ENCODE measurements around the gene FBXO5. TPM values are rescaled to one million over a fixed set of nuclear protein-coding genes. Genes with fewer than 3 reads are reported as not detected.
"Not testable (repeated sequence)": the region's sequence is repeated elsewhere in the genome, so short reads cannot be mapped to it uniquely, and the experiment has no call there.

FBXO5 gene
- total RNA-seq, 1 donor: 6.5 TPM

GRCh38 chr6:153000243-153000642 is 17.4 kb upstream of the FBXO5 start:
- Histone ChIP-seq H3K4me1 (ENCODE audit: insufficient read depth, low read length) (peaks cover 9% of the 10 kb centered on the region), H3K79me2 (ENCODE audit: insufficient read depth, low read length) (peaks cover 76% of the 10 kb centered on the region), H3K4me3 (ENCODE audit: insufficient read depth, low read length) (no peak overlapping the region), H3K4me2 (ENCODE audit: insufficient read depth, low read length) (peak overlapping the region; percentile 46), H3K27me3 (ENCODE audit: insufficient read depth, low read length) (no peaks in the 10 kb centered on the region), H2AFZ (ENCODE audit: low read length) (no peak overlapping the region), H3K27ac (ENCODE audit: low read depth, low read length) (no peak overlapping the region), H3K9me3 (ENCODE audit: low read depth, low read length) (no peaks in the 10 kb centered on the region), H4K20me1 (ENCODE audit: insufficient read depth, low read length) (peaks cover 12% of the 10 kb centered on the region), H3K36me3 (ENCODE audit: insufficient read depth, low read length) (peaks cover 14% of the 10 kb centered on the region)
- no peak for DNase-seq (ENCODE audit: insufficient read length, low spot score, missing footprints)
- TF ChIP-seq, protein P1, sequence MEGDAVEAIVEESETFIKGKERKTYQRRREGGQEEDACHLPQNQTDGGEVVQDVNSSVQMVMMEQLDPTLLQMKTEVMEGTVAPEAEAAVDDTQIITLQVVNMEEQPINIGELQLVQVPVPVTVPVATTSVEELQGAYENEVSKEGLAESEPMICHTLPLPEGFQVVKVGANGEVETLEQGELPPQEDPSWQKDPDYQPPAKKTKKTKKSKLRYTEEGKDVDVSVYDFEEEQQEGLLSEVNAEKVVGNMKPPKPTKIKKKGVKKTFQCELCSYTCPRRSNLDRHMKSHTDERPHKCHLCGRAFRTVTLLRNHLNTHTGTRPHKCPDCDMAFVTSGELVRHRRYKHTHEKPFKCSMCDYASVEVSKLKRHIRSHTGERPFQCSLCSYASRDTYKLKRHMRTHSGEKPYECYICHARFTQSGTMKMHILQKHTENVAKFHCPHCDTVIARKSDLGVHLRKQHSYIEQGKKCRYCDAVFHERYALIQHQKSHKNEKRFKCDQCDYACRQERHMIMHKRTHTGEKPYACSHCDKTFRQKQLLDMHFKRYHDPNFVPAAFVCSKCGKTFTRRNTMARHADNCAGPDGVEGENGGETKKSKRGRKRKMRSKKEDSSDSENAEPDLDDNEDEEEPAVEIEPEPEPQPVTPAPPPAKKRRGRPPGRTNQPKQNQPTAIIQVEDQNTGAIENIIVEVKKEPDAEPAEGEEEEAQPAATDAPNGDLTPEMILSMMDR (IDR thresholded peaks at IDR 0.05; ENCODE audit: extremely low read depth, low read depth, low read length): no peak

DNA sequence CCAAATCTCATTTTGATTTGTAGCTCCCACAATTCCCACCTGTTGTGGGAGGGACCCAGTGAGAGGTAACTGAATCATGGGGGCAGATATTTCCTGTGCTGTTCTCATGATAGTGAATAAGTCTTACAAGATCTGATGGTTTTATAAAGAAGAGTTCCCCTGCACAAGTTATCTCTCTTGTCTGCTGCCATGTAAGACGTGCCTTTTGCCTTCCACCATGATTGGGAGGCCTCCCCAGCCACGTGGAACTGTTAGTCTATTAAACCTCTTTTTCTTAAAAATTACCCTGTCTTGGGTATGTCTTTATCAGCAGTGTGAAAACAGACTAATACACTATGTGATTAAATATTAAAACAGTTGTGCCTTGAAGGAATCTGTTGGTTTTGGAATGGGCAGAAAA is 16.7 kb upstream of the FBXO5 start:
- not testable (repeated sequence) for H3K4me3 ChIP-seq (ENCODE audit: insufficient read depth, low read length); DNase-seq (ENCODE audit: insufficient read length, low spot score, missing footprints); H3K27ac ChIP-seq (ENCODE audit: low read depth, low read length); H2AFZ ChIP-seq (ENCODE audit: low read length); H3K4me1 ChIP-seq (ENCODE audit: insufficient read depth, low read length); H3K9me3 ChIP-seq (ENCODE audit: low read depth, low read length); H3K27me3 ChIP-seq (ENCODE audit: insufficient read depth, low read length)
- Histone ChIP-seq H3K4me2 (ENCODE audit: insufficient read depth, low read length) (peak overlapping the region; percentile 46), H3K79me2 (ENCODE audit: insufficient read depth, low read length) (peaks cover 81% of the 10 kb centered on the region), H3K36me3 (ENCODE audit: insufficient read depth, low read length) (peaks cover 14% of the 10 kb centered on the region), H4K20me1 (ENCODE audit: insufficient read depth, low read length) (peaks cover 12% of the 10 kb centered on the region)

DNA sequence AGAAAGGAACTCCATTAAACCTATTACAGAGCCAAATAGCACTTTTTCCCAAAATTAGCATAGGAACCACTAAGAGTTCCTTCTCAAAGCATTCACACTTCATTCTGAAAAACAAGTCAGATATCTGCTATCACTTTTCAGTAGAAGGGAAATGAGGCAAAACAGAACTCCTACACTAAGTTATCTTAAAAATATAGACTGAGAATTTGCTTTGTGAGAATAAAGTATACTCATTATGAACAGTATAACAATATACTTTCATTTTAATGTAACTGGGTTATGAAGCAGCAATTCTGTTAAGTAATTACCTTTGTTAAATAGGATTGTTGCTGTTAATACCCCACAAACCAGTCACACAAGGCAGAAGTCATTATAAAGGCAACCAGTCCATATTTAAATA is 11.0 kb upstream of the FBXO5 start:
- no peak for DNase-seq (ENCODE audit: insufficient read length, low spot score, missing footprints)
- Histone ChIP-seq H3K79me2 (ENCODE audit: insufficient read depth, low read length) (peaks cover 79% of the 10 kb centered on the region), H4K20me1 (ENCODE audit: insufficient read depth, low read length) (no peaks in the 10 kb centered on the region), H3K9me3 (ENCODE audit: low read depth, low read length) (no peaks in the 10 kb centered on the region), H3K4me1 (ENCODE audit: insufficient read depth, low read length) (no peaks in the 10 kb centered on the region), H3K27ac (ENCODE audit: low read depth, low read length) (no peak overlapping the region), H3K4me2 (ENCODE audit: insufficient read depth, low read length) (no peak overlapping the region), H3K4me3 (ENCODE audit: insufficient read depth, low read length) (no peak overlapping the region), H3K36me3 (ENCODE audit: insufficient read depth, low read length) (peaks cover 32% of the 10 kb centered on the region), H3K27me3 (ENCODE audit: insufficient read depth, low read length) (no peaks in the 10 kb centered on the region), H2AFZ (ENCODE audit: low read length) (no peak overlapping the region)
- TF ChIP-seq, protein P1 (IDR thresholded peaks at IDR 0.05; ENCODE audit: extremely low read depth, low read depth, low read length): no peak

DNA sequence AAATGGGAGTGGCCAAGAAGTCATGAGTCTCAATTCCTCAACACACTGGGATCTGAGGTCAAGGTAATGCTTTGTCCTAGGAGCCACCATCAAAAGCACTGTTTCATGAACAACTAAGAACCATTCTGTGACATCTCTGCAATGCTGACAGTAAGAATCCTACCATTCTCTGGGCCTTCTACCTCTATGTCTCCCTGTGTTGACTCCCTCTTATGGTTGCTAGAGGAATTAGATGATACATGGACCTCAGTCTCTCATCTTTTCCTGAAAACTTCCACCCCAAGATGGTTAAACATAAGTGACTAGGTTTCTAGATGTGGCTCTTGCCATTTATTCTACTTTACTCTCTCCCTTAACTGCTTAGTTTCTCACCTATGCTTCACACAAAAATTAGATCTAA is 10.6 kb upstream of the FBXO5 start:
- peaks cover 75% of the 10 kb centered on the region for H3K79me2 ChIP-seq (ENCODE audit: insufficient read depth, low read length)
- H3K4me2 ChIP-seq (ENCODE audit: insufficient read depth, low read length): no peak overlapping the region
- H3K36me3 ChIP-seq (ENCODE audit: insufficient read depth, low read length): peaks cover 32% of the 10 kb centered on the region
- TF ChIP-seq, protein P1 (IDR thresholded peaks at IDR 0.05; ENCODE audit: extremely low read depth, low read depth, low read length): peak; percentile 21
- no peak for DNase-seq (ENCODE audit: insufficient read length, low spot score, missing footprints)
- no peaks in the 10 kb centered on the region for H3K27me3 ChIP-seq (ENCODE audit: insufficient read depth, low read length)
- H2AFZ ChIP-seq (ENCODE audit: low read length): no peak overlapping the region
- no peaks in the 10 kb centered on the region for H3K9me3 ChIP-seq (ENCODE audit: low read depth, low read length)
- no peaks in the 10 kb centered on the region for H4K20me1 ChIP-seq (ENCODE audit: insufficient read depth, low read length)
- H3K4me3 ChIP-seq (ENCODE audit: insufficient read depth, low read length): no peak overlapping the region
- no peak overlapping the region for H3K27ac ChIP-seq (ENCODE audit: low read depth, low read length)
- no peaks in the 10 kb centered on the region for H3K4me1 ChIP-seq (ENCODE audit: insufficient read depth, low read length)
